ENCODE results near the gene C5orf22.
"Not testable (repeated sequence)": the region's sequence is repeated elsewhere in the genome, so short reads cannot be mapped to it uniquely, and the experiment has no call there.

C5orf22 gene

DNA sequence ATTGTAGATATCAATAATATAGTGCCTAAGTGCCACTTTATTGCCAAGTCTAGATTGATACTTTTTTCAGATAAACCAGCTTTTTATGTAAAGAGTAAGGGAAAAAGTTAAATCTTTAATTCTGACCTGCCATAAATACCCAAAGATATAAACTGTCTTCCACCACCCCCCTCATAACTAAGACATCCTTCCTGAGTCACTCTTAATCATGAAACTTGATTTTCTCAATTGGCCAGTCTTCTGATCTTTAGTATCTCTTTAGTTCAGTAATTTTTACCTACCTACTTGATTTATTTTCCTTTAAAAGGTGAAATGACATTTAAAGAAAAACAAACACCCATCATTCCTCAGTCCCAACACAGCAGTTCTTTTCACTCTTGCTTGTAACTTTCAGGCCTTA is 21.8 kb downstream of the C5orf22 start:
- DNase-seq (ENCODE audit: low read depth in 1 of 2, low spot score in 1 of 2) = no peak

DNA sequence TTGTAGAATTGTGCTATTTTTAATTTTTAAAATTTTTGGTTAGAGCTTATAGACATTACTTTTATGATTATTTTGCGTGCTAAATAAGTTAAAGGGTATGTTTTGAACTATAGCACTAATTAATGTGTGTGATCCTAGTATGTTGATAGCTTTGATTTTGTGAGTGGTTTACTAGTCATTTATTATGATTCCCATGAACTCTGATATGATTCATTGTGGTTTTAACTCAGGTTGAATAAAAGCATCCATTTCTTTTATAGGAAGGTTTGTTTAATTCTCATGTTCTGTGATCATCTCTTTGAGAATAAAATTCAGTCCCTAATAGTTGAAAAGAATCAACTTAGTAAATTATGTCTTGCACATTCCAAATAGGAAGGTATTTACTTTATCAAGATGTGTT is 22.5 kb downstream of the C5orf22 start:
- no peak for DNase-seq (ENCODE audit: low read depth in 1 of 2, low spot score in 1 of 2)

DNA sequence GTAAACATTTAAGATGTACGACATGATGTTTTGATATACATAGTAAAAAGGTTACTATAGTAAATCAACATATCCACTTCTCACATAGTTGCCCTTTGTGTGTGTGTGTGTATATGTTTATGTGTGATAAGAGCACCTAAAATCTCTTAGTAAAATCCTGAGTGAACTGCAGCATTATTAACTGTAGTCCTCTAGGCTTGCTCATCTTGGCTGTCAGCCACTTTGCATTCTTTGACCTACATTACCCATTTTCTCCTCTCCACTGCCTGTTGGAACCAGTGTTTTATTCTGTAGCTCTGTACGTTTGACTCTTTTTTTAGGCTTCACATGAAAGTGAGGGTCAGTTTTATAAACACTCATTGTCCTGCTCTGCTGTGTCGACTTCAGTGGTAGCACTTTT is 24.4 kb downstream of the C5orf22 start:
- no peak for DNase-seq (ENCODE audit: low read depth in 1 of 2, low spot score in 1 of 2)

DNA sequence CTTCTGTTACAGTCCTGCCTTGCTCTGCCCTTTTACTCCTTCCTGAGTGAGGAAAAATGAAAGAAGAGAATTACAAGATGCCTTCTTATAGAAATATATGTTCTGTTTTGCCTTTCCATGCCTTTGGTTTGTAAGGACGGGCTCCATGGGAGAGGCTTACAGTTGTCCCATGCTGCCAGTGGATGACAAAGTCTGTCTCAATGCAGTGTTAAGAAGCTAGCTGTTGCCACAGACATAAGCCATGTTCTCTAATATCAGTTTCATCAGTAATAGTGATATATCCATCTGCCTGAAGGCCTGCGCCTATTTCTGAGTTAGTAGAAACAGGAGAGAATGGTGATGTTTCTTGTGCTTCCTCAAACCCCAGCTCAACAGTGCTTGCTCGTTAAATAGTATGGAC is 27.8 kb downstream of the C5orf22 start:
- no peak for DNase-seq (ENCODE audit: low read depth in 1 of 2, low spot score in 1 of 2)

DNA sequence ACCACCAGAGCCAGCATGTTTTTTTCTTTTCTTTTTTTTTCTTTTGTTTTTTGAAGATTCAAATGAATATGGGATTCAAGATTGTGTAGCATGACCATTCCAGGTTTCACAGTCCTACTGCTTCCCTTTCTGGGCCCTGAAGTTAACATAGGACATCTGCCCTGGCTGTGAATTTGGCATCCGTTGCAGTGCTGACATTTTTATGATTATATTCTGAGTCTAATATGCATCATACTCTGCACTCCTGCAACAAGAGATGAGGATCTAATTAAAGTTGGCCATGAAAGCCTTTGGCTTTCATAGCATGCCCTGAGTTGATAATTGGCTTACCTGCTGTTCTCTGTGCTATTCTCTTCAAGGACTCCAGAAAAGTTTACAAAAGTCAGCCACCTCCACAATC is 29.8 kb downstream of the C5orf22 start:
- DNase-seq (ENCODE audit: low read depth in 1 of 2, low spot score in 1 of 2) = no peak

DNA sequence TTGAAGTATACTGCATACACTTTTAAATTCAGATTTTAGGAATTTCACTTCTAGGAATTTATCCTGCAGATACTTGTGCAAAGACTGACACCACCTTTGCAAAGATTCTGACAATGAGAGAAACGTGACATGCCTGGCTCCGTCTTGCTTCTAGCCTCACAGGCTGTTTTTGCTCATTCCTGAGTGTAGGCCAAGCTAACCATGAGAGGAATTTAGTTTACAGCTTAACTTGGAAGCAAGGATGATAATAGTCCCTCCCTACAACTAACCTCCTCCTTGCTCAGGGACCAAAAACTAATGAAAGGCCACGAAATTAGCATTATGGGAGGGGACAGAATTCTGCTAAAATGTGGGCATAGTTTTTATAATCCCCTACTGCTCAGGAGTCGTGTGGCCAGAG is 31.1 kb downstream of the C5orf22 start:
- DNase-seq (ENCODE audit: low read depth in 1 of 2, low spot score in 1 of 2) = no peak

DNA sequence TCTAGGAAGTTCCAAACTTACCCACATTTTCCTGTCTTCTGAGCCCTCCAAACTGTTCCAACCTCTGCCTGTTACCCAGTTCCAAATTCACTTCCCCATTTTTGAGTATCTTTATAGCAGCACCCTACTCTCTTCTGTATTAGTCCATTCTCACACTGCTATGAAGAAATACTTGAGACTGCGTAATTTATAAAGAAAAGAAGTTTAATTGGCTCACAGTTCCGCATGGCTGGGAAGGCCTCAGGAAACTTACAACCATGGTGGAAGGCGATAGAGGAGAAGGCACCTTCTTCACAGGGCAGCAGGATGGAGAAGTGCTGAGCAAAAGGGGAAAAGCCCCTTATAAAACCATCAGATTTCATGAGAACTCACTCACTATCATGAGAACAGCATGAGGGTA is 34.3 kb downstream of the C5orf22 start:
- not testable (repeated sequence) for DNase-seq (ENCODE audit: low read depth in 1 of 2, low spot score in 1 of 2)

DNA sequence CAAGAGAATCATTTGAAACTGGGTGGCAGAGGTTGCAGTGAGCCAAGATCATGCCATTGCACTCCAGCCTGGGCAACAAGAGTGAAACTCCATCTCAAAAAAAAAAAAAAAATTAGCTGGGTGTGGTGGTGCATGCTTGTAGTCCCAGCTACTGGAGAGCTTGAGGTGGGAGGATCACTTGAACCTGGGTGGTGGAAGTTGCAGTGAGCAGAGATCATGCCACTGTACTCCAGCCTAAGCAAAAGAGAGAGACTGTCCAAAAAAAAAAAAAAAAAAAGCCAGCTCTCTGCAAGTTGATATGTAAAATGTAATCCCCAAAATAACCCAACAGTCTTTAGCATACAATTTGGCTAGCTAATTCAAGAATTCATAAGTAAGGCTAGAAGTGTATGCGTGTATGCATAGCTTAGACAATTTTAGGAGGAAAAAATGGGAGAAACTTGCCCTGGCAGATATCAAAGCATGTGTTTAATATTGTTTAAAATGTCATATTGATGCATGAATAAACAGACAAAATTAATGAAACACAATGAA is 36.3 kb downstream of the C5orf22 start:
- no peak for DNase-seq (ENCODE audit: low read depth in 1 of 2, low spot score in 1 of 2)

DNA sequence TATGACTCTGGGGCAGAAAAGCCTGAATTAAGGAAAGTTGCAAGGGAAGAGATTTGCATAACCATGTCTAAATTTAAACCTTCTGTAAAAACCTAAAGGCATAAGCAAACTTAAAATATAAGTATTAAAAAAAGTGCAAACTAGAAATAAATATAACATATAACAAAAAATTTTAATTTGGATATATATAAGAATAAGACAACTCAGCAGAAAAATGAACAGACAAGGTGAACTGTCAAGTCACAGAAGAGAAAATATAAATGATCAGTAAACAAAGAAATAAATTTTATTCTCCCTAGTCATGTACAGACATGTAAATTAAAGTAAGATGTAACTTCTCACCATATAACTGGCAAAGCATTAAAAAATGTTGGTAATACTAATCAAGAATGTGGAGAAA is 37.0 kb downstream of the C5orf22 start:
- no peak for DNase-seq (ENCODE audit: low read depth in 1 of 2, low spot score in 1 of 2)

DNA sequence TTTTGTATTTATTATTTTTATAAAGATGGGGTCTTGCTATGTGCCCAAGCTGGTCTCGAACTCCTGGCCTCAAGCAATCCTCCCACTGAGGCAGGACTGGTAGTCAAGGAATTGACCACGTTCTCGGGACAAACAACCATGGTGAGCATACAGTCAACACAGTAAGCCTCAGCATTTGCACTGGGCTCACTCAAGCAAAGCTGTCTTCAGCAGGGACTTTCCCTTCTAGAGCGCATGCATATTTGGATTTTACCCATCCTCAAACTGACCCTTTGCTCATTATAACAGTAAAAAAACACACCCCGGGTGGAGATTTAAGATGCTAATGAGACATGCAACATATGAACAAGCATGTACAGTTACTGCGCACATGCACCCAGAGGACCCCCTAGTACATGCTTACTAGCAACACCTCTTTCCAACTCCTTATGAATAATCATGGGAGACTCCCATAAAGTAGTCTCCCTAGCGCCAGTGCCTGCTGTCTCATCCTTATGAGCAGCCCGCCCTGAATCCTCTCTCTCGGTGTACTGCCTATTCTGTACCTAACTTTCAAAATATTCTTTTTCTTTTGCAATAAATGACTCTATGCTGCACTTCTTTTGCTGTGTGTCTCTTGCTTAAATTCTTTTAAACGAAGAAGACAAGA is 41.5 kb downstream of the C5orf22 start:
- DNase-seq (ENCODE audit: low read depth in 1 of 2, low spot score in 1 of 2) = no peak

DNA sequence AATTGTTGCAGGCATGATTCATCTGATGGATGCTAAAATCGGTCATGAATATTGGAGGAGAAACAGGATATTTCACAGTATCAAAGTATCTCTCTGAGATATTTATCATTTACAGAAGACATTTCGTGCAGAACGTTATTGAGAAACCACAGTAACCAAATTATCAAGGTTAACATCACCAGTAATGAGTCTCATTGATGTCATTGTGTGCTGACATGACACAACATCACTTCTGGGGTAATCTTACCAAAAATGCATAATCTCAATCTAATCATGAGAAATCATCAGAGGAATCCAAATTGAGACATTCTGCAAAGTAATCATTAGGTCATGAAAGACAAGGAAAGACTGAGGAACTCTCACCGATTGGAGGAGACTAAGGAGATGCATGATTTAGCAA is 42.7 kb downstream of the C5orf22 start:
- DNase-seq (ENCODE audit: low read depth in 1 of 2, low spot score in 1 of 2) = no peak

DNA sequence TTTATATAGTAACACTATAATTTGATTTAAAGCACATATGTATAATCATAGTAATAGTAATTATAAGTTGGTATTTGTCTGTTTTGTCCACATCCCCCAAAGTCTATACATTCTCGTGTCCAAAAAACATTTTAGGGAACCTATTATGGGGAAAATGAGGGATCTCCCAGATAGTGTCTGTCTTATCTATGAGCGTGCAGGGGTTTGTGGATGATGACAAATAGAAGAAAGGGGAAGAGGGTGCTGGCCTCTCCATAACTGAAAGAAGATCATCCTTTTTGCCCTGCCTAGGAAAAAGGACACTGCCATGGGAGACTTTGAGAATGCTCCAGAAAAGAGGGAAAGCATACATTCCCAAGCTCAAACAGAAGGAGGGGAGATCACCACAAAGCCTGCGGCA is 45.3 kb downstream of the C5orf22 start:
- no peak for DNase-seq (ENCODE audit: low read depth in 1 of 2, low spot score in 1 of 2)

DNA sequence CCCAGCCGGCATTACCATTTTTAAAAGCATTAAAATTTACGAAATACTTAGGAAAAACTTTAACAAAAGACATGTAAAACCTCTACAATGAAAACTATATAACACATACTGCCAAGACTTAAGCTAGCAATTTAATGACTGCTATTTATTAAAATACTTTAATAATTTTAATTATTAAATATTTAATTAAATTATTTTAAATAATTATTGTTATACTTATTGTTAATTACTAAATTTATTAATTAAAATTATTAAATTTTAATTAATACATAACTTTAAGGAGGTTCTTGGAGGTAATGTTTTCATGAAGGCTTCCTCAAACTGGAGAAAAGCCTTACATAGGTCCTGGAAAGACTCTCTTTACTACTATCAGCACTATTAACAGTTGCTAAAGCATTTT is 47.5 kb downstream of the C5orf22 start:
- DNase-seq (ENCODE audit: low read depth in 1 of 2, low spot score in 1 of 2) = no peak

DNA sequence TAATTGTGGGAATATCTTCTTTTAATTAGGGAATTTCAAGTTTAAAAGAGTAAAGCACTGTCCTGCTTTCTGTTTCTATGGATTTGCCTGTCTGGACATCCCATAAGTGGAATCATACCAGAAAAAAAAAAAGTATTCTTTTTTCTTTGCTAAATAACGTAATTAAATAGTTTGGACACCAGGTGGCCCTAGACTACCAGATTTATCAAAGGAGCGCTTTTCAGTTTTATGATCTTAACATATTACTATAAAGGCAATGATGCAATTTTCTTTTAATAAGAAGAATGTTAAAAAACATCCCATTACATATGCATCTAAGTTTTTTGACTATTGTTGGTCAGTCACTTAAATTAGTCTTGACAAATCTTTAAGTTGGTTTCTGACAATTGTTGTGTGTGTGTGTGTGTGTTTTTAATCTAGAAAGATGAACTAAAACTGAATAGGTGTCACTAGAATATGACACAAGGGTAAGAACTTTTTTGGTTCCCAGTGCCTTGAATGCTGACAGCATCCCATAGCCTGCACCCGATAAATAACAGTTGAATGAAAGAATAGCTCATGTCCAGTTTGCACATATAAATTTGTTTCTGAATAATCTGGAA is 49.5 kb downstream of the C5orf22 start:
- DNase-seq (ENCODE audit: low read depth in 1 of 2, low spot score in 1 of 2) = no peak

DNA sequence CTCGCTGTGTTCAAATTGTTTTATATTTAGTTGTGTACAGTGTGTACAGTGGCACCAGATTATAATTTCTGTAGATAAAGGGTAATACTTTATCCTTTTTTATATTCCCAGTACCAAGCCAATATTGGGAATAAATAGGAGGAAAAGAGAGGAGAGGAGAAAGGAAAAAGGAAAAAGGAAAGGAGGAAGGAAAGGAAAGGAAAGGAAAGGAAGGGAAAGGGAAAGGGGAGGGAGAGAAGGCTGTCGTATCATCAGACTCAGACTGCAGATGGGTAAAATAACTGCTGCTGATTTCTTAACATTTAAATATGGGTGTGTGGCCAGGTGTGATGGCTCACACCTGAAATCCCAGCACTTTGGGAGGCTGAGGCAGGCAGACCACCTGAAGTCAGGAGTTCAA is 51.0 kb downstream of the C5orf22 start:
- no peak for DNase-seq (ENCODE audit: low read depth in 1 of 2, low spot score in 1 of 2)

DNA sequence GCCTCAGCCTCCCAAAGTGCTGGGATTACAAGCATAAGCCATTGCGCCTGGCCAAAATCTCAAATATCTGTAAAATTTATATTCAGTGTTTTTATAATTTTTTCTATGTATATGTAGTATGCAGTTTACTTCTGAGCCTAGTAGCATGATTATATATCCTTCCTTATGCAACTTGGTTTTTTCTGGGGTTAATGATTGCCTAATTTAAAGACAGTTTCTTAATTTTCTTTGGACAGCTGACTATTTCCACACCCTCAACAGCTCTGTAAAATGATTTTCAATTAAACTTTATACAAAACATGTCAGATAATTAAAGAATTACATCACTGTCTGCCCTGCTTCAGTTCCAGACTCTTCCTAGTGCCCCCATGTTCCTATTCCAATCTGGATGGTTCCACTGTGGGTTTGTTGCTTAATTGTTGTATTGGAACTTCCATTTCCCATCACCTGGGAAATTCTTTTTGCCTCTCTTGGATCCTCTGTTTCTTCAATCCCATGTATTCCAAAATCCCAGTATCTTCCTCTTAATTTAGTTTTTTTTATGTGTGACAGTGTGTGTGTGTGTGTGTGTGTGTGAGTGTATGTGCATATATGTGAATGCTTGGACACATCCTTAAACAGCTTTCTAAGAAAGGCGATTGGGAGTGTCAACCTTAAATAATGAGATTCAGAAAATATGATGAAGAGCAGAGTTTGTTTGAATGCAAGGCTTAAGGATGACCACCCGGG is 53.2 kb downstream of the C5orf22 start:
- DNase-seq (ENCODE audit: low read depth in 1 of 2, low spot score in 1 of 2) = no peak

DNA sequence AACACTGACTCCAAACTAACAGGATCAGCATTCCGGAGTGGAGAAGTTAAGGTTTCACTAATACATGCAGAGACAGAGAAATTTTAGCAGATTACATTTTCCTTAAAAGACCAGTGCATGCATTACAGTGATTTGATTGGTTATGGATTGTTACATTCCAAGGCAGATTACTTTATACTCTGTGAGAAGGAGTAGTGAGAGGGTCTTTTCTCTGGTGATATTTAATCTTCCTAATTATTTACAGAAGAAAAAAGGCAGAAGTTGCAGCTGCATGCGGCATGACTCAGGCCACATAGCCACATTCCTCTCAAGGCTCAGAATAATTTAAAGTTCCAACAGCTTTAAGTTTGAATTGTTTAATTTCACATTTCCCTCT is 53.8 kb downstream of the C5orf22 start:
- no peak for DNase-seq (ENCODE audit: low read depth in 1 of 2, low spot score in 1 of 2)

DNA sequence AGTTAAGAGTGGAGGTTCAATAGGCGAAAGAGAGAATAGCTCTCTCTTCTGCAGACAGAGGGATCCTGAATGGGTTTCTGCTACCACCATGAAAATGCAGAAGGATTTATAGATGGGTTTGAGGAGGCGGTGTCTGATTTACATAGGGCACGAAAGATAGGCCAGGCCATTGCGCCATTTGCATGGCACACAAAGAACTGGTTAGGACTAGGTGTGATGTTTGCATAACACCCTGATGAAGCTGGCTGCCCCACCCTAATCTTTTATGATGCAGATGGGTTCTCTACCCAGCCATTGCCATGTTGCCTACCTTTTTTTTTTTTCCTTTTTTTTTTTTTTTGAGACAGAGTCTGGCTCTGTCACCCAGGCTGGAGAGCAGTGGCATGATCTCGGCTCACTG is 55.4 kb downstream of the C5orf22 start:
- DNase-seq (ENCODE audit: low read depth in 1 of 2, low spot score in 1 of 2) = no peak

DNA sequence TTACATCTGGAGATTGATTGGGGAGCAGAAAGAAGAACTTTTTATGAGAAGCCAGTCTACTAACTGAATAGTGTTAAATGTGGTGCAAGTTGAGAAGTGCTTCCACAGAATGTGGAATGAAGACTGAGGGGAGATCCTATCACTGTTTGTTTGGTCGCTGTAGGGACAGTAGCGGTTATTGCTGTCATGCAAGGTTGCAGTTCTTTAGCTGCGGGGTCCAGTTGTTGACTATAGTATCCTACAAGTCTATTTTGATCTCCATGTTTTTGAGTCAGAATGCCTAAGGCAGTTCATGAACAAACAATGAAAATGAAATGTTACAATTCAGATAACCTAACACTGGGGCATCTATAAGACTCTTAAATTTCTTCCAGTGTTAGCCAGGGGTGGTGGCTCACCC is 61.6 kb downstream of the C5orf22 start:
- DNase-seq (ENCODE audit: low read depth in 1 of 2, low spot score in 1 of 2) = no peak

DNA sequence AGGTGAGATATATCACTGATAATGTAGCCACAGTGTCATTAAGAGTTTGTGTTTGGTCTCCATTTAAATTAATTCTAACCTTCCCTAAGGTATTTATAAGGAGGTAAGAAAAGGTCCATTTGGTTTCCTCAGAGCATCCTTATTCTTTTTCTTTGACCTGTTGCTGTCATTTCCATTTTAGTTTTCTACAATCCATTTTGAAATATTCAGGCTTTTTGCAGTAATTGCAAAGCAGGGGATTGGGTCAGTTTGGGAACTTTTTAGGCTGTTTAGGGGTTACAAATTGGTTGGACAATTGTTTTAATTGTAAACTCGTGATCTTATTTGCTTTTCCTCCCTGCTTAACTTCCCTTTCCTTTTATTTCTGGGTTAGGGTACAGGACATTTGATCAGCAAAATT is 64.3 kb downstream of the C5orf22 start:
- no peak for DNase-seq (ENCODE audit: low read depth in 1 of 2, low spot score in 1 of 2)

DNA sequence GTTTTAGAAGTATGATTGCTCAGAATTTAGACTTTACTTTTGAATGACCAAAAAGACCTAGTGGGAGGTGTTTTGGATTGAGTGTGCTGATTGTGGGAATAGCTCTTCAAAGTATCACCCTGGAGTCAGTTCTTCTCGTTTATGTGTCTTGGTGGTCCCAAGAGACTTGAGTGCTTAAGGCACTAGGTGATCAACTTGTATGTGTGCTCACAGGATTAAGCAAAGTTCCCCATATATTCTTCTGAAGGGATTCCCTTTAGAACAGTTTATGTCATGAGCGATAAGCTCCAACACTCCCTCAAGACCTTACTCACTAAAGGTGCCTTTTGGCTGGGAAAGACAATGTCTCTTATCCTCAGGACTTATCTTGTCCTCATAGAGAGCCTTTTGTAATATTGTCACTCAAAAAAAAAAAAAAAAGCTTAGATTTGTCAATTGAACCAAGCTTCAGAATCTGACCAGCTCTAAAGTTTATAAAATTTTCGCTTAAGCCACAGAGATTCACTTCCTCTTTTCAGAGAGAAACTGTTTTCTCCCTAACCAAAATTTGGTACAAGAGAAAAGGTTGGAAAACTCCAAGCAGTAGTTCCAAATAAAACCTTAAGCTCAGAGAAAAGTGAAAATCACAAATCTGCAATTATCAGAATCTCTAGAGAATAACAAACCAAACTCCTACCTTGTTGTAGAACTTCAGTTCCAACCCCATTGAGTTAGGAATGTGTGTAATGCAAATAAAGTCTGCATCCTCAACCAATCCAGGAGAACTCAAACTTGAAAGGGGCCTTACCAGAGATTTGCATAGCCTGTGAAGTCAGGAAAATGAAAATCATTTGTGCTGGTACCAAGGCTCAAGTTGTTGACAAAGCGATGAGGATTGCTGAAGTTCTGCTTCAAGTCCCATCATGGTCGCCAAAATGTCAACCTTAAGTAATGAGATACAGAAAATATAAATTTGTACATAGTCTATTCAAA is 66.8 kb downstream of the C5orf22 start:
- no peak for DNase-seq (ENCODE audit: low read depth in 1 of 2, low spot score in 1 of 2)
